Measurements from ENCODE around the gene TNPO2. TPM values are rescaled to one million over a fixed set of nuclear protein-coding genes. Genes with fewer than 3 reads are reported as not detected.

Gene TNPO2
- total RNA-seq, 1 experiment from 2014 or later = 89.5 TPM

DNA sequence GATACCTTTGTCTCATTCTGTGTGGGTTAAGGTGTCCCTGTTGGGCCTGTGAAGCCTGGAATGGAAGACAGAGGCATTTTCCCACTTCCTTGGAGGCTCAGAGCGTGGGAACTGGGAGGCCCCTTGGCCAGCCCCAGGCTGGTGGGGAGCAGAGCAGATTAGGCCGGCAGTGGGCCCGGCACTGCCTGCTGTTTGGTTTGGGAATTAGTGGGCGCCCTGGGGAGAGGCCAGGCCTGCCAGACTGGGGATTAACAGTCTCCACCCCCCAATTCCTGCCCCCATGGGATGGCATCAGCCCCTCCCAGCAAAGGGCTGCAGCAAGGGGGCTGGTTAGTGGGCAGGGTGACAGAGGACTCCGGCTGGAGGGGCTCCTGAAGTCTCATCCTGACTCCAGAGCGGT is 24.8 kb upstream of the TNPO2 start:
- no peak overlapping the region for H3K4me3 Mint-ChIP-seq (ENCODE audit: unreplicated experiment)
- CTCF ChIA-PET = interaction anchor here (0.7 to 7.1 kb wide), 3 partner anchors 9 to 82 kb away, joined by 3 to 75 read pairs (median 3); partner anchors contain the start of genes MAN2B1 and WDR83

DNA sequence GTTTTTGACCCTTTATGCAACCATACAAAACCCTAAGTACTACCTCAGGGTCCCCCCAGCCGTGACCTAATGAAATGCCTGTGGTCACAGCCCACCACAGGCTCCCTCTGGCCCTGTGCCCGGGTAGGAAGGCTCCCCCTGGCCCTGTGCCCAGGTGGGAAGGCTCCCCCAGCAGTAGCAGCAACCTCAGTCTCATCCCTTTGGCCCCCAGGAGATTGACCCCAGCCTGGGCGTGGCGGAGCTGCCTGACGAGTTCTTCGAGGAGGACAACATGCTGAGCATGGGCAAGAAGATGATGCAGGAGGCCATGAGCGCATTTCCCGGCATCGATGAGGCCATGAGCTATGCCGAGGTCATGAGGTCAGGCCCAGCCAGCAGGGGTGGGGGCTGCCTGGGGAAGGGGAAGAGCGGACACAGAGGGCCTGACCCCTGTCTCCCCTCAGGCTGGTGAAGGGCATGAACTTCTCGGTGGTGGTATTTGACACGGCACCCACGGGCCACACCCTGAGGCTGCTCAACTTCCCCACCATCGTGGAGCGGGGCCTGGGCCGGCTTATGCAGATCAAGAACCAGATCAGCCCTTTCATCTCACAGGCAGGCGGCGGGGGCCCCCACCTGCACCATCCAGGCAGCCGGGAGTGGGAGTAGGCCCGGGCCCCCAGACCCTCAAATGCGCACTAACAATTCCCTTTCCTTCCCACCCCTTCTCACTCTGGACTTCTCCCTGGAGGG is 21.6 kb upstream of the TNPO2 start:
- Mint-ChIP-seq H3K9me3 (ENCODE audit: unreplicated experiment) (no peaks in the 10 kb centered on the region), H3K4me3 (ENCODE audit: unreplicated experiment) (no peak overlapping the region), H3K36me3 (ENCODE audit: insufficient read depth, unreplicated experiment) (peaks cover 75% of the 10 kb centered on the region), H3K4me1 (ENCODE audit: insufficient read depth, unreplicated experiment) (peaks cover 13% of the 10 kb centered on the region), H3K27ac (ENCODE audit: low read depth, unreplicated experiment) (no peak overlapping the region), H3K27me3 (ENCODE audit: insufficient read depth, unreplicated experiment) (no peaks in the 10 kb centered on the region)
- intact Hi-C loops (cut with micrococcal nuclease) = no loop called here
- POLR2A ChIA-PET = interaction anchor here (0.8 kb wide), 1 partner anchor 8 kb away, joined by 3 read pairs; the partner anchor contains the start of gene GET3
- CTCF ChIA-PET = interaction anchor here (0.6 to 7.1 kb wide), 3 partner anchors 9 to 21 kb away, joined by 3 to 75 read pairs (median 3); partner anchors contain the start of gene GET3
- no TSS peak for BruUV-seq (replicated peaks)
- TF ChIP-seq, protein P1, sequence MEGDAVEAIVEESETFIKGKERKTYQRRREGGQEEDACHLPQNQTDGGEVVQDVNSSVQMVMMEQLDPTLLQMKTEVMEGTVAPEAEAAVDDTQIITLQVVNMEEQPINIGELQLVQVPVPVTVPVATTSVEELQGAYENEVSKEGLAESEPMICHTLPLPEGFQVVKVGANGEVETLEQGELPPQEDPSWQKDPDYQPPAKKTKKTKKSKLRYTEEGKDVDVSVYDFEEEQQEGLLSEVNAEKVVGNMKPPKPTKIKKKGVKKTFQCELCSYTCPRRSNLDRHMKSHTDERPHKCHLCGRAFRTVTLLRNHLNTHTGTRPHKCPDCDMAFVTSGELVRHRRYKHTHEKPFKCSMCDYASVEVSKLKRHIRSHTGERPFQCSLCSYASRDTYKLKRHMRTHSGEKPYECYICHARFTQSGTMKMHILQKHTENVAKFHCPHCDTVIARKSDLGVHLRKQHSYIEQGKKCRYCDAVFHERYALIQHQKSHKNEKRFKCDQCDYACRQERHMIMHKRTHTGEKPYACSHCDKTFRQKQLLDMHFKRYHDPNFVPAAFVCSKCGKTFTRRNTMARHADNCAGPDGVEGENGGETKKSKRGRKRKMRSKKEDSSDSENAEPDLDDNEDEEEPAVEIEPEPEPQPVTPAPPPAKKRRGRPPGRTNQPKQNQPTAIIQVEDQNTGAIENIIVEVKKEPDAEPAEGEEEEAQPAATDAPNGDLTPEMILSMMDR (IDR thresholded peaks at IDR 0.05; ENCODE audit: unreplicated experiment) = no peak
- no peak for DNase-seq (ENCODE audit: unreplicated experiment)

More for the DNA sequence above, 24.8 kb upstream of the TNPO2 start:
- Mint-ChIP-seq H3K27me3 (ENCODE audit: insufficient read depth, unreplicated experiment) (no peaks in the 10 kb centered on the region), H3K4me1 (ENCODE audit: insufficient read depth, unreplicated experiment) (peaks cover 24% of the 10 kb centered on the region), H3K9me3 (ENCODE audit: unreplicated experiment) (no peaks in the 10 kb centered on the region), H3K27ac (ENCODE audit: low read depth, unreplicated experiment) (peak overlapping the region; percentile 61), H3K36me3 (ENCODE audit: insufficient read depth, unreplicated experiment) (peaks cover 43% of the 10 kb centered on the region)
- intact Hi-C loops (cut with micrococcal nuclease) = no loop called here
- DNase-seq (ENCODE audit: unreplicated experiment) = no peak
- BruUV-seq (replicated peaks) = no TSS peak
- POLR2A ChIA-PET = interaction anchor here (0.6 to 5.1 kb wide), 6 partner anchors 11 to 45 kb away, joined by 3 to 43 read pairs (median 8); partner anchors contain the start of genes GET3, JUNB and TRIR
- TF ChIP-seq, protein P1 (IDR thresholded peaks at IDR 0.05; ENCODE audit: unreplicated experiment) = no peak

DNA sequence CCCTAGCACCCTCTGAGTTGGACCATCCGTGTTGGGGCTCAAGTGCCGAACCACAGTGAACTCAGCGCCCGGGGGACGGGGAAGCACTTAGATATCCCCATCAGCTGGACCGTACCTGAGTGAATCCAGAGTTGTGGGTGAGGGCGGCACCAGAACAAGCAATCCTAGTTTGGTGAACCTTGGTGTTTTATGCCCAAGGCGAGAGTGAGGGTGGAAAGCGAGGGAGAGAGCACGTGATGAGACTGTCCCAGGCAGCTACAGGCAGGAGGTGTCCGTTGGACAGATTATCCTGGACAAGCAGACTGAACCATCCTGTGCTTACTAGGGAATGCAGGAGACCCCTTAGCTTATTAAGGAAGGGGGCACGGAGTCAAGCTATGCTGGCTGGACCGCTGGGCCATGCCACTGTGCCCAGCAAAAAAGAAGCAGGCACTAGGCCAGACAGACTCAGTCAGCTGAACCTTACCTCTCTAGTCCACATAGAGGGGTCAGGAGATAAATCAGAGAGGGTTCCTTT is 14.2 kb upstream of the TNPO2 start:
- peaks cover 18% of the 10 kb centered on the region for H3K4me1 Mint-ChIP-seq (ENCODE audit: insufficient read depth, unreplicated experiment)
- H3K27ac Mint-ChIP-seq (ENCODE audit: low read depth, unreplicated experiment) = peak overlapping the region; percentile 100
- peaks cover 48% of the 10 kb centered on the region for H3K36me3 Mint-ChIP-seq (ENCODE audit: insufficient read depth, unreplicated experiment)
- DNase-seq (ENCODE audit: unreplicated experiment) = no peak
- intact Hi-C loops (cut with micrococcal nuclease) = no loop called here
- BruUV-seq (replicated peaks) = no TSS peak
- ChIA-PET CTCF (interaction anchor here (0.6 to 2.3 kb wide), 5 partner anchors 10 to 107 kb away, joined by 3 to 8 read pairs (median 5); no protein-coding TSS in a partner anchor), POLR2A (interaction anchor here (0.6 to 8.5 kb wide), 16 partner anchors 9 to 408 kb away, joined by 3 to 235 read pairs (median 4); partner anchors contain the start of genes BEST2, FBXW9, JUNB and TNPO2)
- no peaks in the 10 kb centered on the region for H3K27me3 Mint-ChIP-seq (ENCODE audit: insufficient read depth, unreplicated experiment)
- H3K9me3 Mint-ChIP-seq (ENCODE audit: unreplicated experiment) = no peaks in the 10 kb centered on the region
- peak overlapping the region; percentile 99 for H3K4me3 Mint-ChIP-seq (ENCODE audit: unreplicated experiment)
- TF ChIP-seq, protein P1 (IDR thresholded peaks at IDR 0.05; ENCODE audit: unreplicated experiment) = no peak

All from MCF 10A (cell line).